Bone marrow (tissue), 2 donors: ENCODE measurements around the gene EXOC3.
"Not testable (repeated sequence)": the region's sequence is repeated elsewhere in the genome, so short reads cannot be mapped to it uniquely, and the experiment has no call there.

ENCODE experiments used
- DNase-seq, 2 donors: peaks; one replicate each; lab custom pipeline; 2025; lab: John Stamatoyannopoulos, UW

EXOC3 gene

DNA sequence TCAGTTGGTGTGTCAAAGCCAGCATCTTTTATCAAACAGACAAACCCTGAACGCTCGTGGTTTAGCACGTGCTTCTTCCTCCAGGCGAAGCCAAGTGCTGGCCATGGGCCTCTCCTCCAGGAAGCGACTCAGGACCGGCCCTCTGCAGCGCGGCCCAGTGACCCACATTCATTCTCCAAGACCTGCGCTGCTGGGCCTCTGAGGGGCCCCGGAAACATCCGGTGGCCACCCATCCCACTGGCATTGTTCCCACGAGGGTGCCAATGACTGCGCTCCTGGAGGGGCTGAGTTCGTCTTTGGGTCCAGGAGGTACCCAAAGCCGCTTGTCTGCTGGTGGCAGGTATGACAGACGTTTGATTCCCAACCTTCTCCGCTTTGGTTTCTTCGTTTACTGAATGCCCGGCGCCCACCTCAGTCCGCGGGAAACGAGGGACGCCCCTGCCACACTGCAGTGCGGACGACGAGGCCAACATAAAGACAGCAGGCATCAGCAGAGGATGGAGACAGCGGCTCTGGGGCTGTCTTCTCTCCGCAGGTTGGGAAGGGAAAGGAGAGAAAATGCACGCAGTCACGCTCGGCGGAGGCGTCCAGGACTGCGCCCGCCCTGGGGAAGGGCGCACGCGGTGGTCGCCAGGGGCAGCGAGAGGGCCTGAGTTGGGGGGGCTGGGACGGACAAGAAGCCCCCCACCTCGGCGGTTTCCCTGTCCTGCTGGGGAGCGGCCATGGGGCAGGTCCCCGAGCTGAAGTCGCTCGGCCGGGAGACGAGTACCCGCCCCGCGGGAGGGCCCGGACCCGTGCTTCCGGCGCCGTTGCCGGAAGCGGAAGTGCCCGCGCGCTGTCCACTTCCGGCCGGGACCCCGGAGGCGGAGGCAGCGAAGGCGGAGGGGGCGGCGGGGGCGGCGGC is at the start of gene EXOC3:
EXOC3 (plus strand) TSS at position 842 of the 904 bp plus-strand sequence. CDS start 3,030 bp downstream, outside the sequence.
- peak in 1 of 2 donors; percentile 43 for DNase-seq

DNA sequence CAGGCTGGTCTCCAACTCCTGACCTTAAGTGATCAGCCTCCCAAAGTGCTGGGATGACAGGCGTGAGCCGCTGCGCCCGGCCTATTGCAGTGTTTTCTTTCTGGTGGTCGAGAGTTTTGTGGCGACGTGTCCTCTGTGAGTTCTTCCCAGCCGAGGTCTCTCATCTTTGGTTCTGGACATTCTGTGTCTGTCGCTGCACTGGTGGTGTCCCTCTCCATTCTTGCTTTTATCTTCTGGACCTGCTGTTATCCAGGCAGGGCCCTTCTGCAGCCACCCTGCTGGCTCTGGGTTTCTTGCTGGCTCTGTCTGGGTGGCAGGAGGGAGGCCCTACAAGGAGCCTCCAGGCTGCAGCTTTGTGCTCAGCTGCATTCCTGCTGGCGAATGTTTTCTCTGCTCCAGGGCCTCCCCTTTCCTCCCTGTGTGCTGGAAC is 49.1 kb upstream of the EXOC3 start:
- no peak for DNase-seq

DNA sequence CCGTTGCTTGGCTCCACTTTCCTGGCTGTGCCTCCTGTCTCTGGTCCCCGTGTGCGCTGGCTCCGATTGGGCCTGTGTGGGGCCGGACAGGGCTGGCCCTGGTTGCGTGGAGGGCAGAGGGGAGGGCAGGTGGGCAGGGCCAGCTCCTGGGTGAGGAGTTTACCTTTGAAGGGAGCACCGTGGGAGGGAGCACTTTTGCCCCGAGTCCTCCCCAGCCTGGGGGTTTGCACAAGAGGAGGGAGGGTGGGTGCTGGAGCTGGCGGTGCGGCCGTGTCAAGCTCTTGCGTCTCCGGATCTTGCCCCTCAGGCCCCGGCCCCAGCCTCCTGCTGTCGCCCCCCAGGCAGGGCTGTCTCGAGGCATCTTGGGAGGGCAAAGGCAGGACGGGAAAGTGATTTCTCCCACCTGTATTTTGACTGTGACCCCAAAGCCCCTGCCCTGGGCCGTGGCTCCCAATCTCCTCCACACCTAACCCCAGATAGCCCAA is 48.3 kb upstream of the EXOC3 start:
- DNase-seq, result no peak

DNA sequence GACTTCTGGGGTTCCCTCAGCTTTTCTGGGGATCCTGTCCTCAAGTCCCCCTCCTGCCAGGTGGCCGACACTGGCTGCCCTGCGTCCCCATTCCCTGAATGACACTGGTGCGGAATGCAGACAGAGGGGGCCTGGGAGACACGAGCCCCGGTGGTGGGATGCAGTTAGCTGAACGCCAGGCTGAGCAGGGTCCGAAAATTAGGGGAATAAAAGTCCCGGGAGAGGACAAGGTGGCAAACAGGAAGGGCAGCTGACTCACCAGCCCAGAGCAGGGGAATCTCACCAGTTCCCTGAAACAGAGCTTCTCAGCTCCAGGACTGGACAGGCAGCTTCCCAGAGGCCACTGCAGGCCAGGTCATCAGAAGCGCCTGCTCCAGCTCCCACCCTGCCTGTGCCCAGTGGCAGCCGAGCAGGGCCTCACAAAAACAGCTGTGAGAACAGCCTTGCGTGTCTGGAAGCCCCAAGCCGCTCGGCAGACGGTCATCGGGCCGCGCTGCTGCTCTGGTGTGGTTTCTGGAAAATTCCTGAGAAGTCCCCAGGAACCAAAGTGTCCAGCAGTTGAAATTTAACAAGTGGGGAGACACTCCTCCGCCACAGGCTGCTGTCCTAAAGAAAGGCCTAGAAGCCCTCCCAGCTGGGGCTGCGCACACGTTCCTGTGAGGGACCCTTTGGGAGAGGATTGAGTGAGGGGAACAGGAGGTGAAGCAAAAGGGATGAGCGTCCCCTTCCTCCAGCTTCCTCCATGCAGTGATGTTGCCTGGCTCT is 47.6 kb upstream of the EXOC3 start:
- DNase-seq, result no peak

DNA sequence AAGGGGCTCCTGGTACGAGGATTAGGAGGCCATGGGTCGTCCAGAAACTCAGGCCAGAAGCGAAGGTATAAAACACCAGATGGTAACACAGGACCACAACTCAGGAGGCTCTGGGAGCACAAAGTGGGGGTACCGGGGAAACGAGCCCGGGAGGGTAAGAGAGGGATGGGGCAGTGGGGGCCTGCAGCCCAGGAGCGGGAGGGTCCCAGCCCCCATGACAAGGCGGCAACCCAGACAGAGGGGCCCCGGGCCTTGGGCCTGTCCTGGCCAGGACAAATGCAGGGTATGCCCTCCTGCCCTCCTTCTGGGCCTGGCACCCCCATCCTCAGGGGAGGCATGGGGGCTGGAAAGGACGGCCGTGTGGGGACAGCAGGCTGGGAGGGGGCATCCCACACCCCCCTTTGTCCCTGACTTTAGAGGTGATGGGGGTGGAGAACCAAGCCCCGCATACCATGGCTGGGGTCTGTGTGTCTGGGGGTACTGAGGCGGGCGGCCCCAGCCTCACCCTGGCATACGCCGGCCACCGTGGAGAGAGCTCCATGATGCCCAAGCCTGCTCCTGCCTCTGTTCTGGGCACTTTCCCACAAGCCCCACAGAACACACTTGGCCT is 47.0 kb upstream of the EXOC3 start:
- DNase-seq, result no peak

DNA sequence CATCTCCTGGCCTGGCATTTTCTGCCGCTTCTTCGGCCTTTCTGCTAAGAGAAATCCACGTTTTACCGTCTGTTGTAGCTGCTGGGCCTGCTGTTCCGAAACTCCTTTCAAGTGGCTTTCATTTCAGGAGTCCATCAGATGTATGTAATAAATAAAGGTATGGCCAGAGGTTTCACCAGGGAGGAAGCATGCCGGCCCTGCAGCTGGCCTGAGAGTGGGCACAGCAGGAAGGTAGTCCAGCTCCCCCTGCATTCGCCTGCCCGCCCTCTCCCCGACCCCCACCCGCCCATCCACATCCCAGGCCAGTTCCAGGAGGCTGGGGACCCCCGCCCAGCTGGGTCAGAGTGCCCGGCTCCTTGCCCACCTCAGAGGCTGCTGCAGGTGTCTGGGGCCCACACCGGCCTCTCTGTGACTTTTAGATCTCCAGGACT is 46.4 kb upstream of the EXOC3 start:
- no peak for DNase-seq

DNA sequence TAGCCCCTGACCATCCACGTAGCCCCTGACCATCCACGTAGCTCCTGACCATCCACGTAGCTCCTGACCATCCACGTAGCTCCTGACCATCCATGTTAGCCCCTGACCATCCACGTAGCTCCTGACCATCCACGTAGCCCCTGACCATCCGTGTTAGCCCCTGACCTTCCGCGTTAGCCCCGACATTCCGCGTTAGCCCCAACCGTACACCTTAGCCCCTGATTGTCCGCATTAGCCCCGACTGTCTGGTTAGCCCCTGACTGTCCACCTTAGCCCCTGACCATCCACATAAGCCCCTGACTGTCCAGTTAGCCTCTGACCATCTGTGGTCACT is 44.9 kb upstream of the EXOC3 start:
- DNase-seq, result not testable (repeated sequence)

DNA sequence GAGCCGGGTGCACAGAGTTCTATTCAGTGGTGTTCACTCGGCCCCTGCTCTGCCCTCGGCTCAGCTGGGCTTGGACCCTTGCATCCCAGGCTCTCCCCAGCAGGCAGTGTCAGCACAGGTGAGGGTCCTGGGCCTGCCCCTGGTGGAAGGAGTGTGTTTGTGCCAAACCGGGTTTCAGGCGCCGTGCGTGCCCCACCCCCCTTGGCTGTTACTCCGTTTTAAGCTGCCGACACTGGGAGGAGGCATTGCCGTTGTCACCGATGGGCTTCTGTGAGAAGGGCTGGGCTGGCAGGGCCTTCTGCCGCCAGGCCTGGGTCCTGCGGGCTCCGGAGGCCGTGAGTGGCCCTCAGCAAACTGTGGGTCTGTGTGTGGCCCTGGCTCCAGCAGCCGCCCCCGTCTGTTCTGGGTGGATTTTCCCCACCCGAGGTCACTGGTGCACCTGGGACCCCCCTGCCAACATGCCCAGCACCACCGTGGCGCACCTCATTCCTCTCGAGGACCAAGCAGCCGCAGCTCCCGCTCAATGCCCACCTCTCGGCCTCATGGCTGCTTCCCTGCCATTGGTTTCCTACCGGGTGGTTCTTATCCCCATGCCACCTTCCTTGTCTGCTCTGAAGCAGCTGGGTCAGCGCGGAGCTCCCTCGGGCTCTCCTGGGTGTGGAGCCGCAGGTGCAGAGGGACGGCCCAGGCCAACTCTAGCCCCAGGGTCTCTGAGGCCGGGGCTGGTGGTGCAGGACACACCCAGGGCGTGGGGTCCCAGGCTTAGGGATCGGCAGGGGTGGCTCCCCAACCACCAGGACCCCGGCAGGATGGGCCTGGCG is 44.3 kb upstream of the EXOC3 start:
- DNase-seq, result no peak

DNA sequence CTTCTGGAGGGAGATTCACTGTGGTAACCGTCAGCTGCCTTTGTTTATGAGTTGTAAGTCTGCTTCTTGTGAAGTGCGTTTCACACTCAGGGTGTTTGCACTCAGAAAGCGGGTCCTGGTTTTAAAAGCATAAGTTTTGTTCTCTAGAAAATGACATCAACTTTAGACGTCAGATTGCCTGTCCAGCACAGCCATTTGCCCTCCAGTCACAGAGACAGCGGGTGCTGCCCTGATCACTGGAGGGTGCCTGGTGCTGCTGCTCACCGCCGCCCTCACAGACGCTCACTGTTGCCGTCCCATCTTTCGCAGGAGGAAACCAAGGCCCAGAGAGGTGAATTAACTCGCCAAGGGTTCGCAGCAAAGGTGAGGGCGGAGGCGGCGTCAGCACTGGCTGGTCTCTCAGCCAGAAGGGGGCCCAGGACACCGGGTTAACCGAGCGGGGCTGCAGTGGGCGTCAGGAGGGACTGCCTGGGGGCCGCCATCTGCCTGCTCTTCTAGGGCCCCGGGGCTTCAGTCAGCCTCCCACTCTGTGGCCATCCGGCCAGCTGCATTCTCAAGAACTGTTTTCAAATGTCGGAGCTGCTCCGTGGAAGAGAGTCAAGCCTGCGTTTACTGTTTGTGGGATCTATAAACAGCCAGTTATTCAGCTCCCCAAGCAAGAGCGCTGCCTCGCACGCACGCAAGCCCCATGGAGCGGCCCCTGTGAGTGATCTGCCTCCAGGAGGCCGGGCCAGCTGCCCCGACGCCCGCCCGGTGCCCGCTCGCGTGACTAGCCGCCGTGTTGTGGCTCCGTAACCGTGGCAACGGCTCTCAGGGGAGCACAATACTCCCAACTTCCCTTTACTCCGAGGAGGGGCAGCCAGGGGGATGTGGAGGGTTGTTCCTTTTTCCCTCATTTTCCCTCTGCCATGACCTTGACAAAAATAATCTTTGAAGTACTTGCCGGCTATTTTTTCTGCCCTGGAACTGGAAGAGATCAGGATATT is 43.4 kb upstream of the EXOC3 start:
- peak; percentile 67 to 71 for DNase-seq

DNA sequence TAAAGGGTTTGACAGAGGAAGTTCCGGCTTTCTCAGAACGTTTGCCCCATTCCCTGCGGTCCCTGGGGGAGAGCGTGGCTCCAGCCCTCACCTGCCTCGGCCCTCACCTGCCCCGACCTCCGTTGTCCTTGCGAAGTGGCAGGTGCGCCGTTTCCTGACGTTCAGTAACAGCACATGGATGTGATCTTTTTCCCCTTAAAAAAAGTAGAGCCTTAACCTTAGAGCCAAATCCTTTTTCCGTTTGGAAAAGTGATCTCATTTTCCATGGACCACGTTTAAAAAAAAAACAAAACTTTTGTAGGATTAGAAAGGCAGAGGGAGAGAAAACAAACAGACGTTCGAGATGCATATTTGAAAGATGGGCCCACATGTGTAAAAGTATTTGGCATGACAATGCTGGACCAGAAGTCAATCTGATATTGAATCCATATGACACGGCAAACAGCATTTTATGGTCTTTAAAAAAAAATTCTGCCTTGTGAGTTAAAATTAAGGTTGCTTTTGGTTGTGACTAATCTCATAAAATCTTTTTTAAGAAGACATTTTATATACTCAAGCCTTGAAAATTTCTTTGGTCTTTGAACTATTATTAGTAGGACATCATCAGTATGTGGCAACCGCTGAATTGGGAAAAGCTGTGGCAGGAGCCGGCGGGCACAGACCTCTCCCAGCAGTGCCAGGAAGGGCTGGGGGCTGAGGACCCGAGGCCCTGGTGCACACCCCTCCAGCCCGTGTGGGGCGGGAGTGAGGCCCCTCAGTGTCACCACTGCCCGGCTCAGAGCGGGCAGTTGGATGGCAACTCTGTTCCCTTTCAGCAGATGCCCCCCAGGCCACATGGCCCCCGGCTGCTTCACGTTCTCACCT is 42.5 kb upstream of the EXOC3 start:
- no peak for DNase-seq

DNA sequence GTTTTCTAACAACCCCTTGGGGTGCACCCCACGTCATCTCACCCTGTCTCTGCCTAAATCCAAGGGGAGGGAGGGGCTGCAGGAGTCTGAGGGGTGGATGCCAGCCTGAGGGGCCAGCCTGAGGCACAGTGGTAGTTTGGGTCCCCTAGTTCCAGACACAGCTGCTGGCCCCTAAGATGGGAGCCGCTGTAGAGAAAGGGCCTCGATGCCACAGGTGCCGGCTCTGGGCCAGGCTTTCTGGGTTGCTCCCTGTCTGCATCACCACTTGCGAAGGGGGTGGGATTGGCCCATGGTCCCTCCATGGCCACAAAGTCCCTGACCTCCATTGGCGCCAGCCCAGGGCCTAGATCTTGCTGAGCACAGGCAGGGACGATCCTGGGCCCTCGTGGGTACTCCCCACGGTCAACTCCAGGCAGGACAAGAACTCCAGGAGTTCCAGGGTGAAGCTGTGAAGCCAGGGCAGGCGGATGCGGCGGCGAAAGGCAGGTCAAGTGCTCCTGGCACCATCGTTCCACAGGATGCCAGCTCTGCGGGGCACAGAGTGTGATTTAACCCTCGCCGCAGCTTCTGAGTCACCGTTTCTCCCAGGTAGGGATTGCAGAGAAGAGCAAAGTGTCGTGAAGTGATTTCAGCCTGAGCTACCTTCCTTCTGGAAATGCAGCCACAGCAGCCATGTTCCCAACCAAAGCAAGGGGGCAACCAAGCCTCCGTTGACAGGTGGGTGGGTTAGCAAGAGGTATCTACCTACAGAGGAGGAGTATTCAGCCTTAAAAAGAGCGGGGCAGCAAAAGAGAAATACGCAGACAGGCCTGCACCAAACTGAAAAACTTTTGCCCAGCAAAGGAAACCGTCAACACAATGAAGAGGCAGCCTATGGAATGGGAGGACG is 41.6 kb upstream of the EXOC3 start:
- no peak for DNase-seq

DNA sequence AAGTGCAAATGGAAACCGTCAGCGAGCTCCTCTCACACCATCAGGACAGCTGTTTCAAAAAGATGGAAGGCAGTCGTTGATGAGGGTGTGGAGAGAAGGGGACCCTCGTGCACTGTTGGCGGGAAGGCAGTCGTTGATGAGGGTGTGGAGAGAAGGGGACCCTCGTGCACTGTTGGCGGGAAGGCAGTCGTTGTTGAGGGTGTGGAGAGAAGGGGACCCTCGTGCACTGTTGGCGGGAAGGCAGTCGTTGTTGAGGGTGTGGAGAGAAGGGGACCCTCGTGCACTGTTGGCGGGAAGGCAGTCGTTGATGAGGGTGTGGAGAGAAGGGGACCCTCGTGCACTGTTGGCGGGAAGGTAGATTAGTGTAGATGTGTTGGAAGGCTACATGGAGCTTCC is 40.8 kb upstream of the EXOC3 start:
- not testable (repeated sequence) for DNase-seq

DNA sequence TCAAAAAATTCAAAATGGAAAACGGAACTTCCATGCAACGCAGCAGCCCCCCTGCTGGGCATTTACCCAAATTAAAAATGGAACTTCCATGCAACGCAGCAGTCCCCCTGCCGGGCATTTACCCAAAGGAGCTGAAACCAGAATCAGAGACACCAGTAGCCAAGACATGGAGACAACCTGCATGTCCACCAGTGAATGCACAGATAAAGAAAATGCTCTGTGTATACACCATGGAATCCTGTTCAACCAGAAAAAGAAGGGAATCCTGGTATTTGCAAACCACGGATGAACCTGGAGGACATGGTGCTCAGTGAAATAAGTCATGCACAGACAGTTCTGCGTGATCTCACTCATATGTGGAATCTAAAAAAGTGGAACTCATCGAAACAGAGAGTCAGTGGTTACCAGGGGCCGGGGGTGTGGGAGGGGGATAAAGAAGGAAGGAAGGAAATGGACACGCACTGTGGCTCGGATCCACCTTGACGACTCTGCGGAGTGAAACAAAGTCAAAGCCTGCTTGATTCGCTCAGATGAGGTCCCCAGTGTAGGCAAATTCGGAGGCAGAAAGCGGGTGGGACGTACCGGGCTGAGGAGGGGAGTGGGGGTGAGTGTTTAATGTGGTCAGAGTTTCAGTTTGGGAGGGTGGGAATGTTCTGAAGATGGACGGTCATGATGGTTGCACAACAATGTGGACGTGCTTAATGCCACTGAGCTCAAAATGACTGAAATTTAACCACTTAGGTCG is 40.2 kb upstream of the EXOC3 start:
- DNase-seq, result no peak

DNA sequence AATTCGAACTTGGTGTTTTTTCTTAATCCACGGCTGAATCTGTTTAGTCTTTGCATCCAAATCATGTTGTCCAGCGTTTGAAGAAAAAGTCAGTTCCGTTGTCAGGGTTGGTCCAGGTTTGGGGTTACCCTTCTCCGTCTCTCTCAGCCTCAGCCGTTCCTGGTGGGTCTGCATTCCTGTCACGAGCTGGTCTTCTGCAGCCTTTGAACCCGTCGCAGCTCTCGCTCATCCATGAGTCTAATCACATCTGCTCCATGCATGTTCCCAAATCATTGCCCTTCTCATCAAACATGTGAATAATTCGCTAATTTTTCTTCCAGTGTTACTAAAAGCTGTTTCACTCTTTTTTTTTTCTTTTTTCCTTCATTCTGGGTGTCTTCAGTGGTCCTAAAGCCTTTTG is 39.0 kb upstream of the EXOC3 start:
- no peak for DNase-seq

DNA sequence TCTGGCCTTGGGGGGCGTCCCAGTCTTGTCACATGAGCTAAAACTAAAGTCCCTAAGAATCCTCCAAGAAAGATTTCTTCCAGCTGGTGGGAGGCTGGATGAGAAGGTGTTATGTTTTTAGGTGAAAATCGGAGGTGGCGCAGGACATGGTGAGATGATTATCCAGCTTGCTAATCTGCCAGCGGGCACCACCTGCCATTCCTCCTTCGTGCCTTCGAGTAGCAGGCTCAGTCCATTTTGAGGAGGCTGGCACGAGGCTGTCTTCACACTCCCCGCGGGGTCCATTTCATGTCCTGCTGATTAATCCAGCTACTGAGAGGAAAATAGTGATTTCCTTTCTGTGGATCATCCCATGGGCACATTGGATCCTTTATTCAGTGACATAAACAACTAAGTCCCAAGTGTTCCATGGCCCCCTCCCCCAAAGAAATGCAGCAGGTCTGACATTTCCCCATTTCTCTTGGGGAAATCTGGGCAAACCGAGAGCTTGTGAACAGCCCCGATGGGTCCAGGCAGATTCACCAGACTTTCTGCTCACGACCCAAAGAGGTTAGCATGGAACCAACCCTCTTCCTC is 38.2 kb upstream of the EXOC3 start:
- no peak for DNase-seq

DNA sequence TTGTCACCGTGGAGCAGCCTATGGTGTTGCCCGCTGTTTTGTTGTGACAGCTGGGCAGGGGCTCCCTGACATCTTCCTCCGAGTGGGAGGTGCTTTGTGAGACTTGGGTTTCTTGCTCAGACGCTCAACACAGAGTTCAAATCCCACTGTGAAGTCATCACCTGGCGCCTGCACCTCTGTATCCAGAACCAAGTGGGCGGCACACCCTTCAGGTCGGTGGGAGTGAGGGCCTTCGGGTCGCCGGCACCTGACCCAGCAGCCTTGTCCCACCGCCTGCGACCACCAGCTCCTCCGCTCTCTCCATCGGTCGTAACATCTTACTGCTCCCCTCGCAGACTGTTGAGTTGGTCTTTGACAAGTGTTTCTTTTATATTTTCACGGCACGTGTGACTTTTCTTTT is 37.6 kb upstream of the EXOC3 start:
- DNase-seq, result no peak

DNA sequence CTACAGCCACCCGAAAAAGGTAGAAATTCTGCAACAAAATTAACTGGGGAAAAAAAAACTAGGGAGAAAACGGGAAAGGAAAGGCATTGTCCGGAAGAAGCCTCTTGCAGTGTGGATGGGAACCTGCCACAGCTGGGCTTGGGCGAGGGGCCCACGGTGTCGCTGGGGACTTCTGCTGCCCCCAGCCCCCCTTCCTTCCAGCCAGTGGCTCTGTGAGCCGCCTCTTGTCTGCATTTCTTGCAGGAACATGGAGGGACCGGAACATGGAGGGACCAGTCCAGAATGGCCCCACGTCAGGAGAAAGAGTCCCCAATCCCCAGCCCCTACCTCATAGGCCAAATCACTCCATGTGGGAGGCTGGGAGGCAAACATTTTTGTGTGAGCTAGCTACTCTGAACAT is 36.9 kb upstream of the EXOC3 start:
- no peak for DNase-seq
